H1 (cell line): ENCODE results near the gene GALNT2.

Source experiments
- BCL11A ChIP-seq, 2 experiments: IDR thresholded peaks; one replicate each; pipeline ENCODE4 v1.6.1; 2011; ENCODE audit warnings: low read depth in 2 of 2, low read length in 2 of 2, mild to moderate bottlenecking in 2 of 2
- BRCA1 ChIP-seq: IDR thresholded peaks from 2 replicates; pipeline ENCODE4 v1.6.1; 2012; ENCODE audit warnings: low read depth, low read length, improper control_type of control experiment
- CHD1 ChIP-seq: IDR thresholded peaks from 2 replicates; pipeline ENCODE4 v1.6.1; 2012; ENCODE audit warnings: low read depth, low read length, improper control_type of control experiment
- CREB1 ChIP-seq: IDR thresholded peaks from 2 replicates; pipeline ENCODE4 v1.6.1; 2012; ENCODE audit warnings: inconsistent platforms
- CTCF ChIP-seq, 3 experiments: IDR thresholded peaks; 1 replicate in 2 of 3; 2 replicates in 1 of 3; pipeline versions ENCODE4 v1.5.1 to v1.6.1; 2011; ENCODE audit warnings: low read length in 3 of 3, mild to moderate bottlenecking in 3 of 3, inconsistent platforms in 2 of 3, low read depth in 1 of 3, moderate library complexity in 1 of 3; ENCODE audit not compliant: insufficient read depth in 1 of 3; ENCODE audit errors: control extremely low read depth in 1 of 3
- JUN ChIP-seq: IDR thresholded peaks from 2 replicates; pipeline ENCODE4 v1.6.1; 2011; ENCODE audit warnings: low read depth, mild to moderate bottlenecking, improper control_type of control experiment, low read length
- JUND ChIP-seq: IDR thresholded peaks from 2 replicates; pipeline ENCODE4 v1.6.1; 2011; ENCODE audit warnings: mild to moderate bottlenecking, improper control_type of control experiment, low read length
- KDM1A ChIP-seq: fragments of 200-600, 300-600 bp; sonication (generic); IDR thresholded peaks from 2 replicates; pipeline ENCODE4 v1.7.1; 2016; ENCODE audit warnings: mild to moderate bottlenecking, low read length, borderline replicate concordance
- POLR2A ChIP-seq, 2 experiments: IDR thresholded peaks; 1 replicate in 1 of 2; 2 replicates in 1 of 2; pipeline ENCODE4 v1.6.1; 2011; ENCODE audit warnings: low read depth in 2 of 2, low read length in 2 of 2, mild to moderate bottlenecking in 2 of 2; ENCODE audit errors: control extremely low read depth in 1 of 2
- SUZ12 ChIP-seq: fragments of 200-600 bp; sonication (generic); IDR thresholded peaks from 2 replicates; pipeline ENCODE4 v1.6.1; 2012; ENCODE audit warnings: mild to moderate bottlenecking, inconsistent platforms, low read length, moderate library complexity, mixed read lengths
- TAF1 ChIP-seq: IDR thresholded peaks from 2 replicates; pipeline ENCODE4 v1.6.1; 2011; ENCODE audit warnings: mild to moderate bottlenecking, low read depth, low read length
- ZNF274 ChIP-seq: IDR thresholded peaks from 2 replicates; pipeline ENCODE4 v1.7.0; 2012; ENCODE audit warnings: low read length, borderline replicate concordance; ENCODE audit errors: extremely low read depth

GRCh38 chr1:230237009-230237370 lies 170.0 kb downstream of the GALNT2 start:
- no peak for TF ChIP-seq JUND
- no peak for TF ChIP-seq CTCF (IDR thresholded peaks at IDR 0.05; ENCODE audit: control extremely low read depth in 1 of 3, insufficient read depth in 1 of 3, low read depth in 1 of 3, low read length in 3 of 3)
- no peak for TF ChIP-seq JUN
- TF ChIP-seq KDM1A: no peak
- TF ChIP-seq BRCA1: no peak
- no peak for TF ChIP-seq ZNF274
- no peak for TF ChIP-seq TAF1
- TF ChIP-seq POLR2A (IDR thresholded peaks at IDR 0.05; ENCODE audit: control extremely low read depth in 1 of 2, low read depth in 2 of 2, low read length in 2 of 2): no peak
- no peak for TF ChIP-seq BCL11A (IDR thresholded peaks at IDR 0.05; ENCODE audit: low read depth in 2 of 2, low read length in 2 of 2)
- no peak for TF ChIP-seq CHD1
- no peak for TF ChIP-seq CREB1
- TF ChIP-seq SUZ12: no peak
